Peyer's patch (tissue), 4 donors: ENCODE data around the gene UACA.

Experiments
- POLR2A ChIP-seq, 2 donors: fragments of 450-650 bp; IDR thresholded peaks; one replicate each; pipeline ENCODE4 v1.5.1; 2017; ENCODE audit warnings: antibody characterized with exemption in 2 of 2, mild to moderate bottlenecking in 2 of 2, moderate library complexity in 2 of 2
- TF ChIP-seq, protein P1 (sequence below), 6 experiments: fragments of 450-650 bp in 4 of 6; fragments of 200-600 bp in 2 of 6; sonication (generic) in 1 of 6; IDR thresholded peaks; one replicate each; pipeline ENCODE4 v1.5.1; 2017 to 2019; ENCODE audit warnings: antibody characterized with exemption in 6 of 6, mild to moderate bottlenecking in 3 of 6, moderate library complexity in 1 of 6

- no peak for TF ChIP-seq POLR2A (IDR thresholded peaks at IDR 0.05)
- TF ChIP-seq, protein P1, sequence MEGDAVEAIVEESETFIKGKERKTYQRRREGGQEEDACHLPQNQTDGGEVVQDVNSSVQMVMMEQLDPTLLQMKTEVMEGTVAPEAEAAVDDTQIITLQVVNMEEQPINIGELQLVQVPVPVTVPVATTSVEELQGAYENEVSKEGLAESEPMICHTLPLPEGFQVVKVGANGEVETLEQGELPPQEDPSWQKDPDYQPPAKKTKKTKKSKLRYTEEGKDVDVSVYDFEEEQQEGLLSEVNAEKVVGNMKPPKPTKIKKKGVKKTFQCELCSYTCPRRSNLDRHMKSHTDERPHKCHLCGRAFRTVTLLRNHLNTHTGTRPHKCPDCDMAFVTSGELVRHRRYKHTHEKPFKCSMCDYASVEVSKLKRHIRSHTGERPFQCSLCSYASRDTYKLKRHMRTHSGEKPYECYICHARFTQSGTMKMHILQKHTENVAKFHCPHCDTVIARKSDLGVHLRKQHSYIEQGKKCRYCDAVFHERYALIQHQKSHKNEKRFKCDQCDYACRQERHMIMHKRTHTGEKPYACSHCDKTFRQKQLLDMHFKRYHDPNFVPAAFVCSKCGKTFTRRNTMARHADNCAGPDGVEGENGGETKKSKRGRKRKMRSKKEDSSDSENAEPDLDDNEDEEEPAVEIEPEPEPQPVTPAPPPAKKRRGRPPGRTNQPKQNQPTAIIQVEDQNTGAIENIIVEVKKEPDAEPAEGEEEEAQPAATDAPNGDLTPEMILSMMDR (IDR thresholded peaks at IDR 0.05) = no peak
Observed at GRCh38 chr15:70635895-70636294, 127.5 kb downstream of the UACA start.
